ENCODE measurements around the gene PEG3. TPM values are rescaled to one million over a fixed set of nuclear protein-coding genes. Genes with fewer than 3 reads are reported as not detected.

PEG3 gene
- total and polyA plus RNA-seq, 10 donors: 0.20 to 11.3 (median 2.5) TPM

- H3K4me1 ChIP-seq: peaks cover 0 to 10% (median 0%) of the 10 kb centered on the region in 6 donors
- intact Hi-C loops (cut with DNase I; ENCODE audit: low total_unique reads): no loop called here
- peaks cover 0 to 84% (median 50%) of the 10 kb centered on the region in 8 donors for H3K9me3 ChIP-seq
- TF ChIP-seq CTCF (IDR thresholded peaks at IDR 0.05 in 8 of 11, conservative IDR thresholded peaks at IDR 0.05 in 3 of 11): no peak
- TF ChIP-seq POLR2AphosphoS5 (IDR thresholded peaks at IDR 0.05): no peak
- TF ChIP-seq POLR2A (IDR thresholded peaks at IDR 0.05): no peak
- peak; percentile 85 for DNase-seq
- peak overlapping the region in 7 of 8 donors; percentile 19 to 63 (median 24) for H3K4me3 ChIP-seq
- H3K27me3 ChIP-seq (replicated peaks in 1 of 7): peaks cover 0 to 58% (median 9%) of the 10 kb centered on the region in 7 donors
- 45 to 50% (median 47%) methylated on average over 15 to 48 of the region's 48 CpGs for WGBS, 5 donors
- peak overlapping the region in 7 of 8 donors; percentile 36 to 81 (median 72) for H3K27ac ChIP-seq
- H3K36me3 ChIP-seq: no peaks in the 10 kb centered on the region
Observed at GRCh38 chr19:56839652-56840450, 675 bp downstream of the PEG3 start.

- peak; percentile 84 for DNase-seq
- H3K9me3 ChIP-seq: peaks cover 0 to 88% (median 50%) of the 10 kb centered on the region in 8 donors
- 43 to 69% (median 49%) methylated on average over 29 to 34 of the region's 34 CpGs for WGBS, 5 donors
- no peaks in the 10 kb centered on the region for H3K36me3 ChIP-seq
- intact Hi-C loops (cut with DNase I; ENCODE audit: low total_unique reads): no loop called here
- TF ChIP-seq POLR2AphosphoS5 (IDR thresholded peaks at IDR 0.05) (peak in 2 of 3 donors; percentile 58 to 59), CTCF (IDR thresholded peaks at IDR 0.05 in 8 of 11, conservative IDR thresholded peaks at IDR 0.05 in 3 of 11) (no peak)
- peak overlapping the region in 5 of 8 donors; percentile 33 to 63 (median 37) for H3K4me3 ChIP-seq
- peaks cover 0 to 58% (median 9%) of the 10 kb centered on the region in 7 donors for H3K27me3 ChIP-seq (replicated peaks in 1 of 7)
- H3K4me1 ChIP-seq: peaks cover 0 to 10% (median 0%) of the 10 kb centered on the region in 6 donors
- H3K27ac ChIP-seq: peak overlapping the region in 7 of 8 donors; percentile 26 to 81 (median 76)
Observed at GRCh38 chr19:56838909-56839651, 1.4 kb downstream of the PEG3 start.

- Histone ChIP-seq H3K27me3 (replicated peaks in 1 of 7) (peaks cover 0 to 58% (median 9%) of the 10 kb centered on the region in 7 donors), H3K4me3 (peak overlapping the region; percentile 2 to 63 (median 34)), H3K9me3 (peaks cover 0 to 95% (median 50%) of the 10 kb centered on the region in 8 donors), H3K36me3 (no peaks in the 10 kb centered on the region), H3K4me1 (peaks cover 0 to 10% (median 0%) of the 10 kb centered on the region in 6 donors), H3K27ac (peak overlapping the region; percentile 48 to 81 (median 73))
- intact Hi-C loops (cut with DNase I; ENCODE audit: low total_unique reads): no loop called here
- TF ChIP-seq CTCF (IDR thresholded peaks at IDR 0.05 in 8 of 11, conservative IDR thresholded peaks at IDR 0.05 in 3 of 11) (peak in 7 of 11 experiments; percentile 5 to 42 (median 27)), POLR2A (IDR thresholded peaks at IDR 0.05) (no peak), POLR2AphosphoS5 (IDR thresholded peaks at IDR 0.05) (peak in 2 of 3 donors; percentile 8 to 17)
- no peak for DNase-seq
- WGBS, 5 donors: 41 to 60% (median 48%) methylated on average over 21 to 44 of the region's 44 CpGs
Observed at GRCh38 chr19:56838024-56838908, 2.3 kb downstream of the PEG3 start.
